Mammary epithelial cell (primary cell): ENCODE measurements around the gene IRF2.

Experiments used
- CTCF ChIP-seq, 2 donors: IDR thresholded peaks in 1 of 2; conservative IDR thresholded peaks in 1 of 2; 2 replicates each; pipeline ENCODE4 v1.5.1; 2011 to 2012; ENCODE audit warnings: inconsistent platforms in 2 of 2, low read length in 2 of 2, mild to moderate bottlenecking in 2 of 2, control low read depth in 1 of 2, low read depth in 1 of 2; ENCODE audit not compliant: insufficient read depth in 1 of 2; ENCODE audit errors: extremely low read depth in 1 of 2
- EZH2 ChIP-seq: IDR thresholded peaks from 2 replicates; pipeline ENCODE4 v1.6.1; 2012; ENCODE audit warnings: low read length, inconsistent platforms, borderline replicate concordance

GRCh38 chr4:184440595-184441358, 33.6 kb downstream of the IRF2 start:
- no peak for TF ChIP-seq CTCF (conservative IDR thresholded peaks at IDR 0.05 in 1 of 2, IDR thresholded peaks at IDR 0.05 in 1 of 2; ENCODE audit: extremely low read depth in 1 of 2, insufficient read depth in 1 of 2, low read depth in 1 of 2, low read length in 2 of 2)
- TF ChIP-seq EZH2: no peak
